IPS-11a (cell line): Measurements from ENCODE around the gene SNAPC2.

Source experiments
- H3K4me3 ChIP-seq: one replicate; pipeline ENCODE4 v1.5.1; 2013; ENCODE audit warnings: low read depth, low read length, control low read depth

The SNAPC2 gene

DNA sequence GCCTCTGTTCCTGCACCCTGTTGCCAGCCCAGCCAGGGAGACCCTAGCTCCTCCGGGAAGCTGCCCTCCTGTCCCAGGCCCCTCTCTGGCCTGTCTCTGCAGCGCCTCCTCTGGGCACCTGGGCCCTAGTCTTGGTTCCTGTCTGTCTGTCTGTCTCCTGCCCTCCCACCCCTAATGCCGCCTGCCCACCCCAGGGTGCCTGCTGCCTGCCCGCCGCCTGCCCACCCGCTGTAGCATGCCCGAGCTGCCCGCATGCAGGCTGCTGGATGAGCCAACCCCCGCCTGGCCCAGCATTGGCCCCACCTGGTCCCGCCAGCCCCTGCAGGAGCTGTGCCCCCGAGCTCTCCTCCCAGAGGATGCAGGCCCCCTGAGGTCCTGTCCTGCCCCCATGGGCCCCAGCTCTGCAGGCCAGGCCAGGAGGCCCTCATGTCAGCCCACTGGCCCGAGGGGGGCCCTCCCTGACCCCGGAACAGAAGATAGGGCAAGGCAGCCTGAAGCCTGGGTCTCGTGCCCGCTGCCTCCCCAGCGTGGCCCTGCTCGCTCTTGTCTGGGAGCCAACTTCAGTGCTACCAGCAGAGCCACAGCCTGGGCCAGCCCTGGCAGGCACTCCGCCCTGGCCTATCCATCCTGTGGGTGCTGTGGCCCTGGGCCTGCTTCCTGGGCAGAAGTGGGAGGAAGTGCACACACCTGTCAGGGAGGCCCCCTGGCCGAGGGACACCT lies 11.2 kb upstream of the SNAPC2 start:
- no peak overlapping the region for H3K4me3 ChIP-seq

DNA sequence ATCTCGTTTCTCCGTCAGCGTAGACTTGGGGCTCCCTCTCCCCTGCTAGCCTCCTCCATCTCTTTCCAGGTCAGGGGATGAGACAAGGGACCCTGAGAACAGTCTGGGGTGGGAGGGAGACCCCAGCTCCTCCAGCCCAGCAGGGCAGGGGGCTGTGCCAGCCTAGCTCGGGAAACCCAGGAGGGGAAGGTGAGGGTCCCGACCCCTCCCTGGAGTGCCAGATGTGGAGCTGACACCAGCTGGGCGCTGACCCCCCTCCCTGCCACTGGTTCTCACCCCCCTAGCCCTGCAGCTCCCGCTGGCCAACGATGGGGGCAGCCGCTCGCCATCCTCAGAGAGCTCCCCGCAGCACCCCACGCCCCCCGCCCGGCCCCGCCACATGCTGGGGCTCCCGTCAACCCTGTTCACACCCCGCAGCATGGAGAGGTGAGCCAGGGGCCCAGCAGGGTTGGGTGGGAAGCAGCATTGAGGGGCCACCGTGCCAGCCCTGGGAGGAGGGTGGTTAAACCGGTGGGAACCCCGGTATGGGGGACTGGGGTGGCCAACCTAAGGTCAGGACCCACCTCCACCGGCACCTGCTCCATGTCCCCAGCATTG lies 10.6 kb upstream of the SNAPC2 start:
- no peak overlapping the region for H3K4me3 ChIP-seq

DNA sequence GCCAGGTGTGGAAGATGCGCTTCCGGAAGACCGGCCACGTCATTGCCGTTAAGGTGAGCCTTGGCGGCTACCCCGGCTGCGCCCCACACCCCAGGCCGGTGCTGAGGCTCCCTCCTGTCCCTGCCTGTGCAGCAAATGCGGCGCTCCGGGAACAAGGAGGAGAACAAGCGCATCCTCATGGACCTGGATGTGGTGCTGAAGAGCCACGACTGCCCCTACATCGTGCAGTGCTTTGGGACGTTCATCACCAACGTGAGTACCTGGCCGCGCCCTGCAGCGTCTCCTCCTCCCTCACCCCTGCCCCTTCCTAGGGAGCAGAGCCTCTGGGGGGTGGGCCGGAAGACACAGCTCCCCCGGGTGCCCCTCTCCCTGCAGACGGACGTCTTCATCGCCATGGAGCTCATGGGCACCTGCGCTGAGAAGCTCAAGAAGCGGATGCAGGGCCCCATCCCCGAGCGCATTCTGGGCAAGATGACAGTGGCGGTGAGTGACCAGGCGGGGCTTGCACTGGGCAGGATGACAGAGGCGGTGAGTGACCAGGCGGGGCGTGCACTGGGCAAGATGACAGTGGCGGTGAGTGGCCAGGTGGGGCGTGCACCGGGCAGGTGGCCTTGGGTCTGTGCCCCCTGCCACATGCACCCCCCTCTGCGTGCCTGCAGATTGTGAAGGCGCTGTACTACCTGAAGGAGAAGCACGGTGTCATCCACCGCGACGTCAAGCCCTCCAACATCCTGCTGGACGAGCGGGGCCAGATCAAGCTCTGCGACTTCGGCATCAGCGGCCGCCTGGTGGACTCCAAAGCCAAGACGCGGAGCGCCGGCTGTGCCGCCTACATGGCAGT lies 9.6 kb upstream of the SNAPC2 start:
- no peak overlapping the region for H3K4me3 ChIP-seq

DNA sequence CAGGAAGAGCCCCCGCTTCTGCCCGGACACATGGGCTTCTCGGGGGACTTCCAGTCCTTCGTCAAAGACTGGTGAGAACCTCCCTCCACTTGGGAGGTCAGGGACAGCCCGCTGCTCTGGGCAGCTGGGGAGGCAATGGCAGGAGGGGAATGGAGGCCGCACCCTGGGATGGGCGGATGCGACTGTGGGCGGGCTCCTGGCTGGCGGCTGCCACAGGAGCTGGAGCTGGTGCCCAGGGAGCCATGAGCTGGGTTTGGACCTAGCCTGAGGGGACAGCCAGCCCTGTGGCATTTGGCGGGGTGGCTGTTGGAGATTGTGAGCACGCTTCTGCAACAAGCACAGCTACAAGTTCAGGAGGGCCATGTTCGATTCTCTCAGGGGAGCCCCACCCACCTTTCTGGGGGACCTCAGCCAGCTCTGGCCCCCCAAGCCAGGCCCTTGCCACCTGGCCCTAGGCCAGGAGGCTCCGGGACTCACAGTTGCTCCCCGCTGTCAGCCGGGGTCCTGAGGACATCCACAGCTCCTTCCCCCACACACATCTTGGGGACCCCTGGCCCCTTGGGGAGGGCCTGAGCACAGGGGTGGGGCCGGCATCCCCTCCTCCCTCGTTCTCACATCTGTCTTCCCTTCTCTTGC lies 8.5 kb upstream of the SNAPC2 start:
- no peak overlapping the region for H3K4me3 ChIP-seq

DNA sequence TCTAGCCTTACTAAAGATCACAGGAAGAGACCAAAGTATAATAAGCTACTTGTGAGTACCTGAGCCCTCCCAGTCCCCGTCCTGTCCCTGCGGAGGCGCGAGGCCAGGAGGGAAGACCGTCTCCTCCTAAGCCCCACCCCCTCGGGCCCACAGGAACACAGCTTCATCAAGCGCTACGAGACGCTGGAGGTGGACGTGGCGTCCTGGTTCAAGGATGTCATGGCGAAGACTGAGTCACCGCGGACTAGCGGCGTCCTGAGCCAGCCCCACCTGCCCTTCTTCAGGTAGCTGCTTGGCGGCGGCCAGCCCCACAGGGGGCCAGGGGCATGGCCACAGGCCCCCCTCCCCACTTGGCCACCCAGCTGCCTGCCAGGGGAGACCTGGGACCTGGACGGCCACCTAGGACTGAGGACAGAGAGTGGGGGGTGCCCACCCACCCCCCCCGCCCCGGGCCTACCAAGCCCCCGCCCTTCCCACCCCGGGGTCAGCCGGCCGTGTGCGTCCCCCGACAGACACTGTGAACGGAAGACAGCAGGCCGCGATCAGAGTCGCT lies 7.9 kb upstream of the SNAPC2 start:
- H3K4me3 ChIP-seq = no peak overlapping the region

DNA sequence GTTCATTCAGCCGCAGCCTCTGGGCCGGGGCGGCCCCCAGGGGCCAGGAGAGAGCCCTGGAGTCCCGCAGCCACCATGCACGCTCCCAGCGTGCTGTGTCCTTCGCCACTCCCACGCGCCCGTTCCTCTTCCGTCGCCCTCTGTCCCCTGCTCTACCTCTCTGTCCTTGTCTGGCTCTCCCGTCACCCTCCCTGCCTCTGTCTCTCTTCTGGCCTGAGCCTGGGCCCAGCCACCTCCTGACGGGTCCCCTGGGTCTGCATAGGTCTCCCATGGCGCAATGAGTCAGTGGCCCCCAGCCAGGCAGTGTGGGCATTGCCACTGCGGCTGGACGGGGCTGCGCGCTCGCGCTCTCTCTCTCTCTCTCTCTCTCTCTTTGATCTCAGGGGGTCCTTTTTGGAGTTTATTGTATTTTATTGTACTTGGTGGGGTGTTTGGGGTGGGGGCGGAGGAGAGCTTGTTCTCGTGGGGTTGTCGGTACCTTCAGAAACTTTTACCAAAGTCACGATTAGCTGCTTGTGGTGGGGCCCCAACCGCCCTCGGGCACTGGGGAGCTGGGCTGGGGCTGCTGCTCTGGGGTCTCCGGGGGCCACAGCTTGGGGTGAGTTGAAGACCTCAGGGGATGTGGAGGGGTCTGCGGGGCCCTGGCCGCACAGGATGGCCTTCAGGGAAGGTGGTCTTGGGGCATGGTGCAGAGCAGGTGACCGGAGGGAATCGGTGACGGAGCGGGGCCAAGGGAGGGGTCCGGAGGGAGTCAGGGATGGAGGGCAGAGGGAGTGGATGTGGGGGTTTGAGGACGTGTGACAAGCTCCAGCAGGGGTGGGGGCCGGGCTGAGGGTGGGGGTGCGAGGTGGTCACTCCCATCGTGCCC lies 7.2 kb upstream of the SNAPC2 start:
- H3K4me3 ChIP-seq = no peak overlapping the region

DNA sequence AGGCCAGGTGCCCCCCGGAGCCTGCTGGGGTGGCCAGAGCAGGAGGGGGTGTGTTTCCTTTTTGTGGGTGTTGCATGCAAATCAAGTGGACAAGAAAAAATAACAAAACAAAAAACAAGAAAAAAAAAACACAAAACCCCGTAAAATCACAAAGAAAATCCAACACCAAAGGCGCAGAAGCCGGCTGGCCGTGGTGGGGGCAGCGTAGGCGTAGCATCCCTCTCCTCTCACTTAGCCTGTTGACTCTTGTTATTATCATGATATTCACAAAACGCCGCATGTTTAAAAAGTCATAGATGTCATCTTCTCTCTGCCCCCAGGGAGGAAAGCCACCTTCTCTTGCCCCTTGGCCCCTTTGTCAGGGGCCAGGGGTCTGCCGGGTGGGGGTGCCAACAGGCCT lies 6.5 kb upstream of the SNAPC2 start:
- no peak overlapping the region for H3K4me3 ChIP-seq

DNA sequence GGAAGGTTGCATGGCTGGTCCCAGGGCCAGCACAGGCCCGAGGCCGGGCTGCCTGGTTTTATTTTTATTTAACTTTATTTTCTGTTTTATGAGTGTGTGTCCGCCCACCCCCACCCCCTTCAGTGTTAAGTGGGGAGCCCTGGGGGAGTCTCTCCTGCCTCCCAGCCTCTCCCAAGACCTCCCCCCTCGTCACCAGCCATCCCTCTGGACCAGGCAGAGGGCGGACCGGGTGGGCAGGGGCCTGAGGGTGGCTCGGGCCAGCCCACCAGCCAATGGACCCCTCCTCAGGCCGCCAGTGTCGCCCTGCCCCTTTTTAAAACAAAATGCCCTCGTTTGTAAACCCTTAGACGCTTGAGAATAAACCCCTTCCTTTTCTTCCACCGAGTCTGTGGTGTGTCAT lies 6.0 kb upstream of the SNAPC2 start:
- no peak overlapping the region for H3K4me3 ChIP-seq

DNA sequence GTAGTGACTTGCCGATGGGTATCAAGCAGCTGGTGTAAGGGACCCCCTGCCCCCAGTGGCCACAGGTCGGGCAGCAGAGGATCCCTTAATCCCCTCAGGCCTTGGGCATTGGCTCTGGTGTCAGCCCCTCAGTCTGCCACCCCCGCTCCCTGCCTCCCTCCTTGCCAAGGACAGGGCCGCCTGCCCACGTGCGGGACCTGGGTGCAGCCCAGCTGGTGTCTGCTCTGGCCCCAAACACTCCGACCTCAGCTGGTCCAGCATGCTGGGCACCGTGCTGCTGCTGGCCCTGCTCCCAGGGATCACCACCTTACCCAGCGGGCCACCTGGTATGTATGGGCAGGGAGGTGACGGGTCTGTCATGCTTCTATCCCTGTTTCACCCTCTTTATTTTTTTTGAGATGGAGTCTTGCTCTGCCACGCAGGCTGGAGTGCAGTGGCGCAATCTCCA lies 5.5 kb upstream of the SNAPC2 start, which contains the start of gene TGFBR3L:
Gene TGFBR3L (plus strand): TSS at position 233 of the 448 bp plus-strand sequence.
- no peak within 1 kb of the TSS for H3K4me3 ChIP-seq

DNA sequence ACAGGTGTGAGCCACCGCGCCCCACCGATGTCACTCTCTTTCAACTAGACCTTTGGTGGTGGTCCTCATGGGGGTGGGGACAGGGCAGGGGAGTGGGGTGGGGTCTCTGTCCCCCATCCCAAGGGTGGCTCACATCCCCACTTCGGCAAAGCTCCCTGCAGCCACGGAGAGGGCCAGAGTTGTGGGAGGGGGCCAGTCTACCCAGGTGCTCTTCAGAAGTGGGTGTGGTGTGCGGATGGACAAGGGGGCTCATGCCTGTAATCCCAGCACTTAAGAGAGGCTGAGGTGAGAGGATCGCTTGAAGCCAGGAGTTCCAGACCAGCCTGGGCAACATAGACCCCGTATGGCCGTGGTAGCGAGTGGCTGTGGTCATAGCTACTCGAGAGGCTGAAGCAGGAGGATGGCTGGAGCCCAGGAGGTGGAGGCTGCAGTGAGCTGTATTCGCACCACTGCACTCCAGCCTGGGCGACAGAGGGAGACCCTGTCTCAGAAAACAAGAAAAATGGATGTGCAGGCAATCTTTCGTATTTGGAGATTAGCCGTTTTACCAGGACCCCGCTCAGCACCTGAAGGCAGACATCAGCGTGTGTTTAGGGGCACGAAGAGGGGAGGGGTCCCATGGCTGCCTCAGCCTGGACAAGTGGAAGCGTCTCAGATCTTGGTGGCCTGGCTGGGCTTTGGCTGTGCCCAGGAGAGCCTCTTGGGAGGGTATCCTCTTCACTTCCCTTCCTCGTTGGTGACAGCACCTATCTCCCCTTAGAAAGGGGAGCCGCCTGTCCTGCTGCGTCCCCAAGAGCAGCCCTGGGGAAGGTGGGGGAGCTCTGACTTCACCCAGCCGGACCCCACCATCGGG lies 4.7 kb upstream of the SNAPC2 start:
- H3K4me3 ChIP-seq = no peak overlapping the region

DNA sequence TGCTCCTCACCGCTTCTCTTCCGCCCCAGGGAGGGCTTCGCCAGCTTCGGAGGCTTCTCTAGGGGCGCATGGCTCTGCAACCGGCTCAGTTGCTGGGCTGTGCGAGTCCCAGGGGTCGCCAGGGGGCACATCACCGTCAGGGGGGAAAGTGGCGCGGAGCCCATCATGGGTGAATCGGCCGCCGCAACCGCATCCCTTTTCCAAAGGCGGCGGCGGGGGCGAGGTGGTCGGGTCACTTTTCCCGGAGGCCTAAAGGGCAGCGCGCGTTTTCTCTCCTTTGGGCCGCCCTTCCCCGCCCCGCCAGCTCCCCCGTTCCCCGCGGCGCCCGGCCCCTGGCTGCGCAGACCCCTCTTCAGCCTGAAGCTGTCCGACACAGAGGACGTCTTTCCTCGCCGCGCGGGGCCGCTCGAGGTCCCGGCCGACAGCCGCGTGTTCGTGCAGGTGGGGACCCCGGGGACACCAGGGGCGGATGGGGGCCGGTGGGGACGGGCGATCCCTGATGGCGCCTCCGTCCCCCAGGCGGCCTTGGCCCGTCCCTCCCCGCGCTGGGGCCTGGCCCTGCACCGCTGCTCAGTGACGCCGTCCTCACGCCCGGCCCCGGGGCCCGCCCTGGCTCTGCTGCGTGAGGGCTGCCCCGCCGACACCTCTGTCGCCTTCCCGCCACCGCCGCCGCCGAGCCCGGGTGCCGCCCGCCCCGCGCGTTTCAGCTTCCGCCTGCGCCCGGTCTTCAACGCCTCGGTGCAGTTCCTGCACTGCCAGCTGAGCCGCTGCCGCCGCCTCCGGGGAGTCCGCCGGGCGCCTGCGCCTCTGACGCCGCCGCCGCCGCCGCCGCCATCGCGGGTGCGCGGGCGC lies 3.8 kb upstream of the SNAPC2 start:
- peak overlapping the region; percentile 27 for H3K4me3 ChIP-seq

DNA sequence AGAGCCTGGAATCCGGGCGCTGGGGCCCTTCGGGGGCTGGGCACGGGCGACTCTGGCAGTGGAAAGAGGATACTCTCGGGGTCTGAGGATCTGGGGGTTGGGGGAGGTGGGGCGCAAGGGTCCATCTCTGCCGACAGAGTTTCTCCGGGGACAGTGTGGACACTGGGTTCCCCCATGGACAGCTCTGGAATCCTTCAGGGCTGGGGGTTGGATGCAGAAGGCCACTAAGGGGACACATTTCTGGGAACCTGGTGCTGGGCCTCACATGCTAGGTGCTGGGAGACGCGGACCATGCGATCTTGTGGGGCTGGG lies 3.2 kb upstream of the SNAPC2 start:
- peak overlapping the region; percentile 41 for H3K4me3 ChIP-seq

DNA sequence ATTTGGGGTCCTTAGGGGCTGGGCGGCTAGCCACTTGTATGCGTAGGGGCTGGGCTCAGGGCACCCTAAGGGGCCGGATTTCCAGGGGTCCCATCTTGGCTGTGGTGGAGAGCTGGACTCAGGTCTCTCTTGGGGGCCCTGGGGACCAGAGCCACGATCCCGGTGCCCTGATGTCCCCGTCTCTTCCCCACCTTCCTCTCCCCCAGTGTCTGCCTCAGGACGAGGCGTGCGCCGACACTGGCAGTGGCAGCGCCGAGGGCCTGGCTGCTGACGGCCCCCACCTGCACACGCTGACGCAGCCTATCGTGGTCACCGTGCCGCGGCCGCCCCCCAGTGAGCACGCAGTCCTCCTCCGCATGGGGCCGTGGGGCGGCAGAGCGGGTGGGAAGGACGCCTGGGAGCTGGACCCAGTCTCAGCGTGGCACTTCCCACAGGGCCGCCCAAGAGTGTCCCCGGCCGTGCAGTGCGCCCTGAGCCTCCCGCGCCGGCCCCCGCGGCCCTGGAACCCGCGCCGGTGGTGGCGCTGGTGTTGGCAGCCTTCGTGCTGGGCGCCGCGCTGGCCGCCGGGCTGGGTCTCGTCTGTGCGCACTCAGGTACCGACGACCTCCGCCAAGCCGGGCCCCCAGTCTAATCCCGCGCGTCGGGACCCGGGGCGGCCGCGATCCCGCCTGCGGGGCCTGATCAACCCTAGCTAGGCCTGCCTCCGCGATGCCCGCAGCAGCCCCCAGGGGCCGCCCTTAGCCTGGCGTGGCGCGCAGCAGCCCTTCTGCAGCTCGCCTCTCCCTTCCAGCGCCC lies 2.7 kb upstream of the SNAPC2 start:
- peak overlapping the region; percentile 41 for H3K4me3 ChIP-seq

DNA sequence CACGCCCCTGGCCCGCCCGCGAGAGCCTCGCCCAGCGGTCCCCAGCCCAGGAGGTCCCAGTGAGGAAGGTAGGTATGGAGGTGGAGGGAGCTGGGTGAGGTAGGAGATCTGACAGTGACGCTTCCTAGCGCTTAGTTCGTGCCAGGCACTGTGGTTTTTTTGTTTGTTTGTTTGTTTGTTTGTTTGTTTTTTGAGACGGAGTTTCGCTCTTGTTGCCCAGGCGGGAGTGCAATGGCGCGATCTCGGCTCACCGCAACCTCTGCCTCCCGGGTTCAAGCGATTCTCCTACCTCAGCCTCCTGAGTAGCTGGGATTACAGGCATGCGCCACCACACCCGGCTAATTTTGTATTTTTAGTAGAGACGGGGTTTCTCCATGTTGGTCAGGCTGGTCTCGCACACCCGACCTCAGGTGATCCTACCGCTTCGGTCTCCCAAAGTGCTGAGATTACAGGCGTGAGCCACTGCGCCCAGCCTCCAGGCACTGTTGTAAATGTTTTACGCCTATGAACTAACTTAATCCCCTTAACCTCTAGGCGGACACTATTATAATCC lies 2.0 kb upstream of the SNAPC2 start:
- H3K4me3 ChIP-seq = peak overlapping the region; percentile 41

DNA sequence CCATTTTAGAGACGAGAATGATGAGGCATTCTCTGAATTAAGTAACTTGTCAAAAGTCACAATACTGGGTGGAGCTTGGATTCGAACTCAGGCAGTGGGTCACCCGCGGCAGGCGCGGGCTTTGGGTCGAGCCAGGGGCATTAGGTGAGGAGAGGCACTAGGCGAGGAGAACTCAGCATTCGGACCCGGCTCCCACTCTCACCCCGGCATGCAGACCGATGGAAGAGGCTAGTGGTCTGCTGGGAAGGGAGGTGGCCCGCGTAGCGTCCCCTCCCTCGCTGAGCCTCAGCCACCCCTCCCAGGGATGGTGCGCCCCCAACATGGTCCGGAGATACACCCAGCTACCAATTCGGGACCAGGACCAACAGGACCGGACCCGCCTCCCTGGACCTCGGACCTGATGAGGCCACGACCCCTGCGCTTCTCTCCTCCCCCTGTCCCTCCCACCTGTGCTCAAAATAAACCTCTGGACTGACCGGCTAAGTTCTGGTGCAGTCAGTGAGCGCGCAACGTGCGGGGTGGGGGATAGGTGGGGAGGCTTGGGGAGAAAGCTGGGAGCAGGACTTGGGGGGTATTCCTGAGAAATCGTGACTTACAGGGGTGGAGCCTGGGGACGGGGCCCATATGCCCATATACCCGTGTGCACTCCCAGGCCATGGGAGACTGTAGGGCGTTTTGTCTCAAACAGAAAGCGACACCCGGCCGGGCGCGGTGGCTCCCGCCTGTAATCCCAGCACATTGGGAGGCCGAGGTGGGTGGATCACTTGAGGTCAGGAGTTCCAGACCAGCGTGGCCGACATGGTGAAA lies 1.3 kb upstream of the SNAPC2 start:
- H3K4me3 ChIP-seq = no peak overlapping the region

DNA sequence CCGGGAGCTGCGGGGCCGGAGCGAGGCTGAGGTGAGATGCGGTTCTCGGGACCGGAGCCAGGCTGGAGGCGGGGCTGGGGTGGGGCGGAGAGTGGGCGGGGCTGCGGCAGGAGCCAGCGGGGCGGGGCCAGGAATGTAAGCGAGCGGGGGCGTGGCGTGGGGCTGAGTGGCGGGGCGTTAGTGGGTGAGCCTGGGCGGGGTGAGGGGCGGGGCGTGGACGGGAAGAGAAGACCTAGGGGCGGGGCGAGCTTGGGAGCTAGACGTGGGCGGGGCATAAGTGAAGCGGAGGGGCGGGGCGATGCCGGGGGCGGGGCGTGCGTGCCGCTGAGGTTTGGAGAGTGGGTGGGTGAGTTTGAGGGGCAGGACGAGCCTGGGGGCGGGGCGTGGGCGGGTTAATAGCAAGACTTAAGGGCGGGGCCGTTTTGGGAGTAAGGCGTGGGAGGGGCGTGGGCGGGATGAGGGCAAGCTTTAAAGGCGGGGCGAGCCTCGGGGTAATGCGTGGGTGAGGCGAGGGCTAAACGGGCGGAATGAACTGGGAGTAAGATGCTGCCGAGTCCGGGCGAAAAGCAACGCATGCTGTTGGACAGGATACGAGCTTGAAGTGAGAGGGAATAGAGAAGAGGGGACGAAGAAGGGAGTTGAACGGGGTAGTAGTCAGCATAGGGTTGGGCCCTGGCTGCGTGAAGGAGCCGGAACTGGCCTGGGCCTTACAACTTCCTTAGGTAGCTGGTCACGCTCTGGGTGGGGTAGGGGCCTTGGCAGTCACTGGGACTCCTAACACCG lies 572 bp downstream of the SNAPC2 start:
- H3K4me3 ChIP-seq = peak overlapping the region; percentile 60
